Measurements from ENCODE around the gene NRIP2.

GRCh38 chr12:2851931-2852330, 17.1 kb upstream of the NRIP2 start:
- no peak for TF ChIP-seq POLR2A (IDR thresholded peaks at IDR 0.05)
- TF ChIP-seq POLR2AphosphoS5 (IDR thresholded peaks at IDR 0.05; ENCODE audit: insufficient read depth in 1 of 2, low read depth in 1 of 2): no peak
